GM18870 (cell line): Measurements from ENCODE around the gene IGF1R.

ENCODE experiments used
- ATAC-seq: cut with Tn5 transposase; IDR thresholded peaks from one replicate; pipeline ENCODE4 v1.9.1; 2021; ENCODE audit warnings: moderate library complexity; ENCODE audit not compliant: unreplicated experiment

The IGF1R gene

DNA sequence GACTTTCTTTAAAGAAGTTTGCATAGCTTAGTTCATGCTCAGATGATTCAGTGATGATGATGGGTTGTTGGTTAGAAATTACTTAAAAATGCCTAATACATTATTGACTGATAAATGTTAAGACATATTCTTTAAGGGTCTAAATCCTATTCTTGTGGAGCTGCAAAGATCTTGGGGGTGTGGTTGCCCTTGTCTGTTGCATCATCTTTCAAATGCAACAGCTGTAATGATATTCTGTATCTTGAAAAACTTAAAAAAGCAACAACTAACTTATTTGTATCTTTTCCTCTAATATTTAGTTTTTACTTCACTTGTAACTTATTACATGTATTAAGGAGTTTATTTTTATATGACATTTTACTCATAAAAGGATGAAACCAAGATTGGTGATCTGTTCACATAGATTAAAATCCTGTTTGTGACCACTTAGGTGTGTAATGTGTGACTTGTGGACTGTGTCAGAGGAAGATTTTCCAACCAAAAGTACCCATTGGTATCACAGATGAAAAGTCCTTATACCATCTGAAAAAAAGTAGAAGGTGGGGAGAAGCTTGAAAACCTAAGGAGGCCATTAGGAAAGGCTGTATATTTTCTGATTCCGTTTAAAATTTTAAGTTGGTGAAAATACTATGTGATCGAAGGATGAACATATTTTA is 142.8 kb downstream of the IGF1R start:
- ATAC-seq: no peak

DNA sequence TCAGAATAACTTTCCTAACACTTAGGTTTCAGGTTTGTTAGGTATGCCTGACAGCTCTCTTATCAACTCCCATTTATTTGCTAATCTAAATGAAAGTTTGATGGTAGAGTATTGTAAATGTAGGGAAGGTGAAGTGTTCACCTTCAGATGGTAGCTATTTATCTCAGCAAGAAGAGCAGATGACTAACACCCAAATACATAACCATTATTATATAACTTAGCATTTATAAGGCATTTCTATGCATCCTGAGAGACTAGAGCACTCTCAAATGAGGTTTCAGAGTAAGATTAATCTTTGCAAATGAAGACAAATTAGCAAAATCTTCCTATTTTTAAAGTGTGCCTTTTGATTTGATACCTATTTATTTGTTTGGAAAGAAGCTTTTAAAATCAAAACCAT is 143.8 kb downstream of the IGF1R start:
- no peak for ATAC-seq

DNA sequence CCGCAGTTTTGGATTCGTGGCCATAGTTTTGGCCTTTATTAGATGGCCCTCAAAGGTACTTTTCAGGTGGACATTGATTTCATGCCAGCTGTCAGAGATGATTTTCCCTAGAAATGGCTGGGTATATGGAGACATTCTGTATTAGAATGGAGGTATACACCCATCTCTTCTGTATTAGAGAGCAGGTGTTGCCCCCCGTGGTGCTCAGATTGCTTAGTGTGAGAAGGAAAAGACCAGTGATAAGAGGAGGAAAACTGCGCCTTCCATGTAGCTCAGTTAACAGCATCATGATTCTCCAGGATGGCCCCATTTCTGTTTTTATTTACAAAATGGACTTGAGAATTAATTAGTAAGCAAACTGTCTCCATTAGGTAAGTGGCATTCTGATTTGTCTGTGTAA is 145.9 kb downstream of the IGF1R start:
- ATAC-seq: no peak

DNA sequence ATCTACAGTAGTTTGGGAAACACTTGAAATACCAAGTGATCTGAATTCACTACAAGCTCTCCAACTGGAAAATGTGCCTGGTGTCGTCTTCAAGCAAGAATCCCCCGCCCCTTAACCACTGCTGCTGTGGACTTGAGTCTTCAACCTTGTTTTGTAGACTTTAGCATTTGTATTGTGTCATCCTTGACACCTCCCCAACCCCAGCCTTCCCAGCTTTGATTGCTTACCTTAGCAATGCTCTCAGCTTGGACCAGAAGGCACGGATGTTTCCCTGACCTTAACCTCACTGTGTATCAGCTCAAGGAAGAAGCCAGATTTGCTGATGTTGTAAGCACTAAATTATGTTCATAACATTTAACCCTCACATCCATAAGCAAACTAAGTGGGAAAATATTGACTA is 146.4 kb downstream of the IGF1R start:
- ATAC-seq: no peak

DNA sequence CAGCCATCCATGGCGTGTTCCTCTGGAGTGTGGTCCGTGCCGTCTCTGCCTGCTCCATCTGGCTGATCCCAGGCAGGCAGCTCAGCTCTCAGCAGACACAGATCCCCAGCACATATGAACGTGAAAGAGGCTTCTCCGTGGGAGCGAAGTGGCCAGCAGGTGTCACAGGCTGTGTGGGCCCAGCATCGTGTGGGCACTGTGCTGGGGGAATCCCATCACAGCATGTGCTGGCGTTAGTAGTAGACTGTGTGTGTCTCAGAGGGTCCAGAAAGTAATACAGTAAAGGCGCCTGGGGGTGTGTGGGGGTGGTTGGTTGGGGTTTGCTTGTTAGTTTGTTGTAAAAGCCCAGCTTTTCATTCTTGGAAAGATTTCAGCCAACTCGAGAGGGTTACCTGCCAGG is 147.6 kb downstream of the IGF1R start:
- ATAC-seq: no peak

DNA sequence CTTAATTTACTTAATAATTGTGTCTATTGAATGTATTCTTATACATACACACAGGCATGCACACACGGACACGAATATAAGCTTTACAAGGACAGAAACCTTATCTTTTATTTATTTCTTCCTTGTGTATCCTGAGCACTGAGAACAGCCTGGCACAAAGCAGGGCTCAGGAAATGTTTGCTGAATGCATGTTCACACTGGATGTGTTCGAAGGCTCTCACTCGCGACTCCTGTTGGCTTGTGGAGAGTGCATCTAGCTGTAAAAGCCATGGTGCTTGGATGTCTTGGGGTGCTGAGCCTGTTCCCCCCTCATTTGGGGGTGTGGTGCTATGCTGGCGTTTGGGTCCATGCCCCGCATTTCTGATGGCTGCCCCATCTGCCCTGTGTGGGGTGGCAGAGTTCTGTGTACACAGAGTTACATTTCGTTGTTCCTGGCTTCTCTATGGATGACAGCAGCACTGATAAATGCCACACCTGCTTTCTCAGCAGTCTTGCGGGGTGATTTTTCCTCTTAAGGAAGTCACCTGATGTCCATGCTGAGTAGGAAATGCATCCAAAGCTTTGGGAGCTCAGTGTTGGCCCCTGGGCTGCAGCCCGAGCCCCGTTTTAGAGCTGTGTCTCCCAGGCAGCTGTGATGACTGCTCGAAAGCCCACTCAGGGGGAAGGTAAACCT is 148.5 kb downstream of the IGF1R start:
- ATAC-seq: no peak

DNA sequence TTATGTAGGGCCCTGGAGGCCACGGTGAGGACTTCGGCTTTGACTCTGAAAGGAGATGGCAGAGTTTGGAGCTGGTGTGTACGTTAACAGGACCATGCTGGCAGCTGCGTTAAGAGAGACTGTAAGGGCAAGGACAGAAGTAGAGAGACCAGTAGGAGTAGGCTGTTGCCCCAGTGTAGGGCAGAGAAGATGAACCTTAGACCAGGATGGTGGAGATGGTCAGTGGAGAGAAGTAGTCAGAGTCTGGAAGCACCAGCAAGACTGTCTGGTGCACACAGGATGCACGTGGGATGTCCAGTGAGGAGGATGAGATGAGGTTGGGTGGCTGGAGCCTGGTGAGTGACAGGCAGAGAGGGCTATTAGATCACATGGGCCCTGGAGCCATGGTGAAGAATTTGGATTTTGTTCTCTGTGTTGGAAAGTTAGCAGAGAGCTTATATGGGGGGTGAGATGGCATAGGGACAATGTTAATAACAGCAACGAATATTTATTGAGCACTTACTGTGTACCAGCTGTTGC is 150.1 kb downstream of the IGF1R start:
- no peak for ATAC-seq

DNA sequence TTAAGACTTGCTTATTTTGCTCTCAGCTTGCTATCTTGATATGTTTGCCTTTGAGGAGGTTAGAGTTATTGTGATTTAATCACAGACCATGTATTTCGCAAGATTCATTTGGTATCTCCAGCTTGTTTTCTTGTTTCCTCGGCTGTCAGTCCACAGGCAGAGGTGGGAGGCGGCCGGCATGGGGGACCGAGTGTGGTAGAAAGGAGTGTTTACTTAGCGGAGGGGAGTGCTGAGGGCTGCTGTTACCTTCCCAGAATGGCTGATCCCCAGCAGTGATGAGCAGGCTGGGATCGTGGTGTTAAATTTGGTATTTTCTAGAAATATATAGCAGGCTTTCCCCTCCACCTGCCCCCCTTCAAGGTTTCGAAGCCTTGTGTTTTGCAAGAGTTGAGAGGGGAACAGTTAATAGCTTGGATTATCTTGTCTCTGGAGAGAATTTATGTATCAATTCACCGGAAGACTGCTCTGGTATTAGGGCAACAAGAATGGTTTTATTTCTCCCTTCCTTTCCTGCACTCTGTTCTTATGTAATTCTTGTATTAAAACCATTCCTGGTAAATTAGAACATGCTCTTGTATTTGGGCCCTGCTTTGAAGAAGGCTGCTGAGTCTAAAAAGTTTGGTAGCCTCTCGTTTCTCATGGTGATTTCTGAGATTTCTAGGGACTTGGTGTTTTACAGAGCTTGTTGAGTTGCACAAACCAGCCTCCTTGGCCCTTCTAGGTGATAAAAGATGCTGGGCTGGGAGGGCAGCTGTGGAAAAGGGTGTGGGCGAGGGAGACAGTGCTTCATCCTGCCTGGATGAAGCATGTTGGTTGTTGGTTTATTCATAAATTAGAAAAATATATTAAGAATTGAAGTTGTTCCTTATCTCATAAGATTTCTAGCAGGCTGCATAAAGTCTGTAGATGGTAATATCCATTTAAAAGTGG is 151.4 kb downstream of the IGF1R start:
- ATAC-seq: no peak

DNA sequence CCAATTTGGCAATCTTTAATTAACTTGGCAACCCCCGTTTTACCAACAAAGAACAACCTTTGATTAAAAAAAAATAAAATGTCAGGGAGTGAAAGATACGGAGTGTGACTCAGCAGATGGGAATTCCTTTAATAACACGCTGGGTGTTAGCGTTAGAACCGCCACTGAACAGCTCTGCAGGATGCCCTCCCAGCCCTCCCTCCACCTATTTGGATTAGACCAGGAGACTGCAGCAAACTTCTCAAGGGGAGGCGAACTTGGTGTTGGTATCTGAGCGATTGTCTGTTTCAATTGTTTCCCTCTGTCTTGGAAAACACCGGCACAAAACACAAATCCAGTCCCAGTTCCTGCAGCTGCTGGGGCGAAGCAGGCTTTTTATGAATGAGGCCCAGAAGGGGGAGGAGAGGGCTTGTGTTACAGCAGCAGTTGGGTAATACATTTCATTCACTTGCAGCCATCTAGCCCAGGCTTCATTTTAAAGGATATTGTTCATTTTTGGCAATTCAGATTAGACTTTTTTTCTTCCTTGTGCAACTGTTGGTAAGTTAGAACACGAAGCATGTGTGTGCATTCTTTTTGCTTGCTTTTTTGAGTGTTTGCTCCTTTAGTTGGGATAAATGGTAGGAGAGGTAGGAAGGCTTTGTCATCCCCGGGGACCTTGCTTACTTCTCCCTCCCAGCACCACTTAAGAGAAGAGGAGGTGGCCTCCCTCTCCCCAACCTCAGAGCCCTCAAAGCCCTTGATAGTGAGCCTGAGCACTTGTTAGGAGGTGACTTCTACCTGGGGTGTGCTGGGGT is 152.3 kb downstream of the IGF1R start:
- ATAC-seq: no peak

DNA sequence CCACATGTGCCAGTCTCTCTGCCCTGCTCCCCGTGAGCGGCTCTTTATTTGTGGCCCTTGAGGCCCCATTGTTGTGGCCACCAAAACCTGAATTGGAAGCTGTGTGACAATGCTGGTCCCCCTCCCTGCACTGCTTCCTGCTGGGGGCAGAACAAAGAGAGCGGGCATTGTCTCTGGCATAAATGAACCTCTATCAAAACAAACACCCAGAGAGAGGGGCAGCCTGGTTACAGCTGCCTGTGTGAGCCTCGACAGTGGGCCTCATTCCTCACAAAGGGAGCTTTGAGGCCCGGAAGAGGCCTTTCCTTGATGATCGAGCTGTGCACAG is 152.9 kb downstream of the IGF1R start:
- no peak for ATAC-seq

DNA sequence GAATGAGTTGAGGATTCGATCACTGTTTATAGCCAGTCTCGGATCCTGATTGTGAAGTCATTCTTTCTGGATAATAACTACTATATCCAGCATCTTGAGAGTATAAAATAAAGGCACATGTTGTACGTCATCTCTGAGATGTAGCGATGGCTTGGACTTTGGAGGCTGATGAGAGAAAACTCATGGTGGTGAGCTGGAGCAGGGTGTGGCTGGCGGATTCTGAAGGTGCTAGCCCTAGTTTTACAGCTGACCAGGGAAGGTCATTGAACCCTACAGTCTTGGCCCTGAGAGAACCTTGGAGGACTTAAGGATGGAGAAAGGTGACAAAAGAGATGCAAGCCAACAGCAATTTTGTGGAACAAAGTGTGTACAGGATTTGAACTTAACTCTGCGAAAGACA is 153.8 kb downstream of the IGF1R start:
- no peak for ATAC-seq

DNA sequence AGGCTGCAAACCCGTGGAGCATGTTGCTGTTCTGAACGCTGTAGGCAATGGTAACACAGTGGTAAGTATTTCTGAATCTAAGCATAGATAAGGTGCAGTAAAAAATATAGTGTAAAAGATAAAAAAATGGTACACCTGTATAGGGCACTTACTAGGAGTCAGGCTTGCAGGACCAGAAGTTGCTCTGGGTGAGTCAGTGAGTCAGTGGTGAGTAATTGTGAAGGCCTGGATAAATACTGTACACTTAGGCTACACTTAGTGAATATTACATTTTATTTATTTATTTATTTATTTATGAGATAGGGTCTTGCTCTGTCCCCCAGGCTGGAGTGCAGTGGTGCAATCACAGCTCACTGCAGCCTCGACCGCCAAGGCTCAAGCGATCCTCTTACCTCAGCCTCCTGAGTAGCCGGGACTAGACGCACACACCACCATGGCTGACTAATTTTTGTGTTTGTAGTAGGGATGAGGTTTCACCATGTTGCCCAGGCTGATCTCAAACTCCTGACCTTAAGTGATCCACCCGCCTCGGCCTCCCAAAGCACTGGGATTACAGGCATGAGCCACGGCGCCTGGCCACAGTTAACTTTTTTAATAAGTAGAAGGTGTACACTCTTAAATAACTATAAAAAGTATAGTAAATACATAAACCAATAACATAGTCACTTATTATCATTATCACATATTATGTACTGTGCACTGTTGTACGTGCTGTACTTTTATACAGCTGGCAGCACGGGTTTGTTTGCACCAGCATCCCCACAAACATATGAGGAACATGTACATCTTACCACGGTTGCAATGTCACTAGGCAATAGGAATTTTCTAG is 155.1 kb downstream of the IGF1R start:
- no peak for ATAC-seq

DNA sequence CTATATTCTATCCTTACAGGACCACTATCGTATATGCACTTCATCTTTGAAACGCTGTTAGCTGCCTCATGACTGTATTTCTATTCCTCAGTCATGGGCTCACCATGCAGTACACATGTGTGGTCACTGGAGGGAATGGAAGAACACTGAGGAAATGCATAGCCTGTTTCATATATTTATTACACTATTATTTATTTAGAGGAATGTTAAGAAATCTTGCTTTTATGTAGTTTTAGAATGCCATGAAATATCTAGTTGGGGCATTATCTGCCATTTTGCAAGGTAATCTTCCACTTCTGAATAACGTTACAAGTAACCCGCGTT is 155.7 kb downstream of the IGF1R start:
- ATAC-seq: no peak

DNA sequence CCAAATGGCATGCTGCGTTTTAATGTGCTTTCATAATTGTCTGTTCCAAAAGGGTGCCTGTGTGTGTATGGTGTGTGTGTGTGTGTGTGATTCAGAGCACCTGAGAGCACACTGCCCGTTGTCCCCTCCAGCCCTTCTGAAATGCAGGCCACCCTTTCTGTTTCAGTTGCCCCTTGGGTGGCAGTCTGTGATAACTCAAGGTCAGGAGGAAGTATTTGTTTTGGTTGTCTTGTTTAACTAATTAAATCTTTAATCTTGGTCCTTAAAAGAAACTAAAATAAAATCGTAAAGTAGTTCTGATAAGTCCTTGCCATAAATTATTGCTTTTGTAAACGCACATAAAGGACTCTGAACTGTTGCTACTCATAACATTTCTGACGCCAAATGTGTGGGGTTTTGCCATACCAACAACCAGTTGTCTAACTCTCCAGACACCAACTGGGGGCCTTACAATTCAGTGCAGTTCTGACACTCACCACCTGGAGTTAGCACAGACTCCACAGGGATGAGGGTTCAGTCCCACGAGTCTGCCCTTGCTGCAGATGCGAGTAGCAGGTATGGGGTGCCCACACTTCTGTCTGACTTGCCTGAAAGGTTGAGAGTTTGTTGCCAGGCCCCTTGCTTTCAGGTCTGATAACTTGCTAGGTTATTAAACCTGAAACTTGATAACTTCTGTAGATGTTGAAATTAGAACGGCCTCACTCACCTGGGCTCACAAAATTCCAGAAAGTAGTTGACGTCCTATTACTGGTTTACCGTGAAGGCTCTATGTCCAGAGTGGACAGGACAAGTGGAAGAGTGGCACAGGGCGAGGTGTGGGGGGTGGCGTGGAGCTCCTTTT is 157.3 kb downstream of the IGF1R start:
- ATAC-seq: no peak

DNA sequence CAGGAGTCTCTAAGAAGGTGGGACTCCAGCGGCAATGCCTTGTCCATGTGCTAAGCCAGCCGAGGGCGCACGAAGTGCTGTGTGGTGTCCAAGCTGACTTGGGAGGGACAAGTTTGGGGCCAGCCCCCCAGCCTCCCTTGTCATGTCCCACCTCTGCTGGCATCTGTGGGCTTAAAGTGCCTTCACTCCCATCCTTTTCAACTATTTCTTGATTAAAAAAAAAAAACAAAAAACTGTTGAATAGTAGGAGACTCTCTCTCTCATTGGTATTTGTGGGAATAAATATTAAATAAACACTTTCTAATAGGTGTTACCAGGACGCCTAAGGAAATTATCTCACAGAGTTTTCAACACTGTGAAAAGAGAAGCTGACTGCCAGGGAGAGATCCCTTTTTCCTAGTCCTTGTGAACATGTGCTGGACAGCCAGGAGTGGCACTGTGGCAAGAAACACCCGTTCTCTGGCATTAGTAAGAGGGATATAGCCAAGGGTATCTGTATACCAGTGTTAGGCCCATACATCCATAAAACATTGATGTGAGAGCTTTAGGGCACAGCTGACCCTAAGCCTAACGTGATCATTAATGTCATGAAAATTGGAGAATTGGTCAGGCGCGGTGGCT is 158.0 kb downstream of the IGF1R start:
- ATAC-seq: no peak

DNA sequence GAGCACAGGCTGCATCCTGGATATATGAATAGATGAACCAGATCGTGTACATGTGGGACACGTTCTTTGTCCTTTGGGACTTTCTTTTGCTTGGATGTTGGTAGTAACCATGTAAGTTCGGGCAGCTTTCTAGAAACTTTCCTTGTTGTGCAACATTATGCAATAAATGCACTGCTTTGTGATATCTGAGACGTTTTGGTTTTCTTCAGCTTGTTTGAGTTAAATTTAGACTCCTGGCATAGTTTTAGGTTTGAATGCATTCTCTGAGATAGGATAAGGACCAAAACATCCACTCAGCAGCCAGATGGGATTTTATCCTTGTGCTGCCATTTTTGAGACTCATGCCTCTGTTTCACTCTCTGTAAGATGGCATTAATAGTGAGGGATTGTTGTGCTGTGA is 158.9 kb downstream of the IGF1R start:
- ATAC-seq: no peak

DNA sequence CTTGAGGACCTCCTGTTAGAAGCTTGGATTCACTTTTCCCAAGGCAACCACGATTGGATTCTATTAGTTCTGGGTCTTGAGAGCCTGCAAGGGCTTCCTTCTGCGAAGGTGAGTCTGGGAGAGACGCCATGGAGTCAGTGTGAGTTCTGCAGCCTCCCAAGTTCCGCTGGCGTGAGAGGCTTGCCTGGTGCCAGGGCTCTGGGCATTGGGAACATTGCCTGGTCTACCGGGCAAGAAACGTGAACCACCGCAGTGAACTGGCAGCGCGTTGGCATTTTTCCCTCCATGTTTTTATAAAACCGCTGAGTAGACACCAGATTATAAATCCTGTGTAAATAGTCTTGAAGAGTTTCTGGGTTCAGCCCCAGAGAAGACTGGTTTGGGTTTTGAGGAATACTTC is 160.9 kb downstream of the IGF1R start:
- ATAC-seq: no peak

DNA sequence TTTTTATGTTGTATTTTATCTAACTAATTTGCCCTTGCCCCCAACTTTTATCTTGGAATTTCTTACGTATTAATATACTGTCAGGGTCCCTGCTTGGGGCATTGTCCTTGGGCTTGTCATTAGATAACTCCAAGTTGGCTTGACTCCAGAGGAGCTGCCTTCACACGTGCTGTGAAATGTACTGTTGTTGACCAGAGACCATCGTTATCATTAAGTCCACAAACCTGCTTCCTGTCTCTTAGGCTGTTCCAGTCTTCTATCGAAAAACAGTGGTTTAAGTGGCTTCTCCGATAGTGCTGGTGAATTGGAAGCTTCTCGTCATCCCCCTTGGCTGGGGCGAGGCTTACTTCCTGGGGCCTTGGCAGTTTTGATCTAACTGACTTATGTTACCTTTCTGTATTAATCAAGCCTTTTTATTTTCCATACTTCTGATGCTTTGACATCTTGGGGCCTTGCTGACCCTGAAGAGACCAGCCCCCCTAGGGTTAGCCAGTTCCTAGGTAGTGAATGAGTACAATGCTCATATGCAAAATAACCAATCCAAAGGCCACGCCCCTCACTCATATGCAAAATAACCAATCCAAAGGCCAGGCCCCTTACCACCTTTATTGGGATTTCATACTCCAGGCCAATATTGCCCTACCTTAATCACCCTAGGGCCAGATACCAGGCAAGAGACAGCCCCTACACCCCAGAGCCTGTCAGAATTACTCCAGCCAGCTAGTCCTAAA is 164.5 kb downstream of the IGF1R start:
- ATAC-seq: no peak
